NCI-H510A treated with DMSO at 0.1 percent for 48 hours (cell line): ENCODE results near the gene GPC6.

Experiments used
- DNase-seq: peaks from one replicate; lab custom pipeline; 2025; lab: John Stamatoyannopoulos, UW

GPC6 gene

GRCh38 chr13:93744886-93745285 lies 518.3 kb downstream of the GPC6 start:
- no peak for DNase-seq

- DNase-seq = no peak
These were observed 519.3 kb downstream of the GPC6 start for GRCh38 chr13:93745884-93746283.

- no peak for DNase-seq
These were observed 520.0 kb downstream of the GPC6 start for GRCh38 chr13:93746589-93746988.

GRCh38 chr13:93750676-93751075 lies 524.1 kb downstream of the GPC6 start:
- no peak for DNase-seq

GRCh38 chr13:93751117-93751516 lies 524.5 kb downstream of the GPC6 start:
- no peak for DNase-seq

GRCh38 chr13:93752541-93752940 lies 525.9 kb downstream of the GPC6 start:
- no peak for DNase-seq

GRCh38 chr13:93753639-93754038 lies 527.0 kb downstream of the GPC6 start:
- DNase-seq = no peak

GRCh38 chr13:93755341-93755740 lies 528.7 kb downstream of the GPC6 start:
- DNase-seq = no peak

- no peak for DNase-seq
These were observed 532.0 kb downstream of the GPC6 start for GRCh38 chr13:93758575-93758974.

GRCh38 chr13:93762708-93763426 lies 536.3 kb downstream of the GPC6 start:
- no peak for DNase-seq

- DNase-seq = no peak
These were observed 538.5 kb downstream of the GPC6 start for GRCh38 chr13:93765062-93765461.

GRCh38 chr13:93765811-93766210 lies 539.2 kb downstream of the GPC6 start:
- DNase-seq = no peak

- no peak for DNase-seq
These were observed 540.1 kb downstream of the GPC6 start for GRCh38 chr13:93766719-93767118.

GRCh38 chr13:93767180-93767916 lies 540.7 kb downstream of the GPC6 start:
- no peak for DNase-seq

- DNase-seq = no peak
These were observed 541.4 kb downstream of the GPC6 start for GRCh38 chr13:93767917-93768409.

GRCh38 chr13:93769101-93769500 lies 542.5 kb downstream of the GPC6 start:
- DNase-seq = no peak

- DNase-seq = no peak
These were observed 543.0 kb downstream of the GPC6 start for GRCh38 chr13:93769607-93770006.

- DNase-seq = no peak
These were observed 544.6 kb downstream of the GPC6 start for GRCh38 chr13:93771227-93771626.

GRCh38 chr13:93771782-93772181 lies 545.2 kb downstream of the GPC6 start:
- DNase-seq = no peak

- no peak for DNase-seq
These were observed 547.9 kb downstream of the GPC6 start for GRCh38 chr13:93774506-93774905.

GRCh38 chr13:93775027-93775426 lies 548.4 kb downstream of the GPC6 start:
- no peak for DNase-seq

GRCh38 chr13:93775507-93776108 lies 549.0 kb downstream of the GPC6 start:
- DNase-seq = no peak

- DNase-seq = no peak
These were observed 550.3 kb downstream of the GPC6 start for GRCh38 chr13:93776936-93777335.
